GM12878 (cell line): Measurements from ENCODE around the gene KIF11. TPM values are rescaled to one million over a fixed set of nuclear protein-coding genes. Genes with fewer than 3 reads are reported as not detected.

Experiments used
- BACH1 ChIP-seq: fragments of 450-650 bp; IDR thresholded peaks from 2 replicates; pipeline ENCODE4 v1.6.1; 2017; ENCODE audit warnings: mild to moderate bottlenecking, borderline replicate concordance
- BCL11A ChIP-seq: IDR thresholded peaks from 2 replicates; pipeline ENCODE4 v1.6.1; 2011; ENCODE audit warnings: low read depth, low read length
- CTCF ChIP-seq, 3 experiments: IDR thresholded peaks in 2 of 3; conservative IDR thresholded peaks in 1 of 3; 2 replicates each; pipeline ENCODE4 v1.5.1; 2011; ENCODE audit warnings: low read depth in 3 of 3, low read length in 3 of 3, mild to moderate bottlenecking in 3 of 3, control low read depth in 2 of 3, moderate library complexity in 2 of 3, inconsistent platforms in 1 of 3, mixed read lengths in 1 of 3; ENCODE audit not compliant: control insufficient read depth in 2 of 3, insufficient read depth in 1 of 3; ENCODE audit errors: extremely low read depth in 1 of 3
- FOXM1 ChIP-seq: IDR thresholded peaks from 2 replicates; pipeline ENCODE4 v1.6.1; 2012; ENCODE audit warnings: low read depth, mild to moderate bottlenecking, inconsistent platforms, low read length, moderate library complexity
- HDAC2 ChIP-seq: fragments of 200-600 bp; sonication (generic); IDR thresholded peaks from 2 replicates; pipeline ENCODE4 v1.6.1; 2017
- IRF4 ChIP-seq: IDR thresholded peaks from 2 replicates; pipeline ENCODE4 v1.6.1; 2011; ENCODE audit warnings: low read depth, low read length
- MLLT1 ChIP-seq: fragments of 450-650 bp; IDR thresholded peaks from 2 replicates; pipeline ENCODE4 v1.6.1; 2016; ENCODE audit warnings: mild to moderate bottlenecking
- NR2F1 ChIP-seq: fragments of 450-650 bp; conservative IDR thresholded peaks from 2 replicates; pipeline ENCODE4 v1.6.1; 2017; ENCODE audit warnings: mild to moderate bottlenecking
- PBX3 ChIP-seq: IDR thresholded peaks from 2 replicates; pipeline ENCODE4 v1.6.1; 2011; ENCODE audit warnings: mild to moderate bottlenecking, low read depth, low read length, moderate library complexity; ENCODE audit not compliant: insufficient replicate concordance
- RCOR1 ChIP-seq: conservative IDR thresholded peaks from 2 replicates; pipeline ENCODE4 v1.6.1; 2012; ENCODE audit warnings: low read depth, low read length, improper control_type of control experiment
- SP1 ChIP-seq: IDR thresholded peaks from one replicate; pipeline ENCODE4 v1.6.1; 2011; ENCODE audit warnings: low read depth, low read length
- STAT1 ChIP-seq: fragments of 450-650 bp; conservative IDR thresholded peaks from 2 replicates; pipeline ENCODE4 v1.6.1; 2014; ENCODE audit warnings: antibody characterized with exemption, mild to moderate bottlenecking
- USF2 ChIP-seq: IDR thresholded peaks from 2 replicates; pipeline ENCODE4 v1.6.1; 2011; ENCODE audit warnings: low read depth, low read length, improper control_type of control experiment, borderline replicate concordance
- ZNF217 ChIP-seq: fragments of 450-650 bp; IDR thresholded peaks from 2 replicates; pipeline ENCODE4 v1.6.1; 2017; ENCODE audit warnings: antibody characterized with exemption, mild to moderate bottlenecking
- ZNF592 ChIP-seq: fragments of 450-650 bp; IDR thresholded peaks from 2 replicates; pipeline ENCODE4 v1.6.1; 2017; ENCODE audit warnings: mild to moderate bottlenecking, moderate library complexity
- ZSCAN29 ChIP-seq: fragments of 450-650 bp; IDR thresholded peaks from 2 replicates; pipeline ENCODE4 v1.6.1; 2017; ENCODE audit warnings: mild to moderate bottlenecking, moderate library complexity
- polyA plus RNA-seq, 11 experiments: library from polyadenylated mRNA; depleted of rRNA in 4 of 11; unstranded in 6 of 11; stranded (reverse) in 5 of 11; fragments of >200 nt; fragmentation: Nextera tagmentation in 4 of 11; fragmentation: Illumina TruSeq in 1 of 11; extraction: Ambion mirVana in 4 of 11; extraction: Trizol in 1 of 11; gene quantifications; 1 replicate in 1 of 11; 2 replicates in 10 of 11; pipeline versions ENCODE4 v1.2.1 to v1.2.3, GENCODE V29; 2011 to 2016; ENCODE audit warnings: inconsistent platforms in 2 of 11, missing spikeins in 2 of 11, low read depth in 1 of 11
- total RNA-seq, 4 experiments: library from RNA; depleted of rRNA in 3 of 4; stranded (reverse); fragments of >200 nt in 3 of 4; fragmentation: Illumina TruSeq in 1 of 4; extraction: Trizol in 1 of 4; gene quantifications; 2 replicates each; pipeline versions ENCODE4 v1.2.1 to v1.2.3, GENCODE V29; 2013 to 2021

KIF11 gene
- total and polyA plus RNA-seq, 10 of the 15 experiments (the other 5 are each of a cell fraction or from before 2014, with no cell fraction given): 14.1 to 79.8 (median 41.9) TPM

- TF ChIP-seq USF2: no peak
- TF ChIP-seq ZNF217: no peak
- TF ChIP-seq RCOR1: no peak
- no peak for TF ChIP-seq CTCF (IDR thresholded peaks at IDR 0.05 in 2 of 3, conservative IDR thresholded peaks at IDR 0.05 in 1 of 3; ENCODE audit: control insufficient read depth in 2 of 3, extremely low read depth in 1 of 3, insufficient read depth in 1 of 3, low read depth in 3 of 3, low read length in 3 of 3)
- TF ChIP-seq PBX3: no peak
- TF ChIP-seq STAT1: 0 out of 2 replicates have a peak, but pooled peaks have one; percentile 18
- no peak for TF ChIP-seq IRF4
- no peak for TF ChIP-seq NR2F1
- peak; percentile 78 for TF ChIP-seq SP1
- no peak for TF ChIP-seq MLLT1
- peak; percentile 82; the same call in 1 of the 2 replicates for TF ChIP-seq HDAC2
- no peak for TF ChIP-seq BCL11A
- peak; percentile 87 for TF ChIP-seq FOXM1
- TF ChIP-seq ZNF592: no peak
- TF ChIP-seq BACH1: 0 out of 2 replicates have a peak, but pooled peaks have one; percentile 34
- no peak for TF ChIP-seq ZSCAN29
These were observed at the start of gene KIF11 (continued) for GRCh38 chr10:92592761-92593618.
